HG03108 (cell line): ENCODE measurements around the gene ACSF3.

Source experiments
- ATAC-seq: cut with Tn5 transposase; IDR thresholded peaks from one replicate; pipeline ENCODE4 v1.9.1; 2021; ENCODE audit warnings: moderate library complexity; ENCODE audit not compliant: unreplicated experiment

The ACSF3 gene

GRCh38 chr16:89198417-89199240 is 105.0 kb downstream of the ACSF3 start:
- no peak for ATAC-seq

- ATAC-seq = no peak
These were observed 105.8 kb downstream of the ACSF3 start for GRCh38 chr16:89199241-89200123.

- ATAC-seq = no peak
These were observed 106.6 kb downstream of the ACSF3 start, which contains the start of gene SLC22A31 for GRCh38 chr16:89200124-89200849. SLC22A31 (minus strand) TSS chr16:89200537; CDS start chr16:89200501, 36 bp downstream.

GRCh38 chr16:89200850-89201411 is 107.3 kb downstream of the ACSF3 start:
- ATAC-seq = no peak

- no peak for ATAC-seq
These were observed 108.1 kb downstream of the ACSF3 start for GRCh38 chr16:89201439-89202377.

GRCh38 chr16:89202422-89203215 is 109.0 kb downstream of the ACSF3 start:
- no peak for ATAC-seq
